ENCODE measurements around the gene CPXM2. TPM values are rescaled to one million over a fixed set of nuclear protein-coding genes. Genes with fewer than 3 reads are reported as not detected.

Gene CPXM2
- polyA plus RNA-seq, 1 of the 3 experiments (the other 2 are of a cell fraction) = not detected

- H3K9me3 ChIP-seq = no peaks in the 10 kb centered on the region
Observed at GRCh38 chr10:123795846-123796590, 95.6 kb downstream of the CPXM2 start.

More at GRCh38 chr10:123795846-123796590, 95.6 kb downstream of the CPXM2 start:
- no peak overlapping the region for H3K9ac ChIP-seq
- H3K27me3 ChIP-seq (ENCODE audit: insufficient read depth) = no peaks in the 10 kb centered on the region
- H4K20me1 ChIP-seq (ENCODE audit: insufficient read depth) = no peaks in the 10 kb centered on the region
- no peaks in the 10 kb centered on the region for H3K4me1 ChIP-seq (ENCODE audit: control insufficient read depth in 1 of 2, insufficient read depth in 2 of 2, low read depth in 1 of 2, low read length in 1 of 2)
- no peaks in the 10 kb centered on the region for H3K9me2 ChIP-seq
- 30% methylated on average over 9 of the region's 11 CpGs for WGBS (ENCODE audit: low lambda C conversion rate)
- H3K4me2 ChIP-seq = no peak overlapping the region
- no peak overlapping the region for H3K4me3 ChIP-seq (ENCODE audit: low read depth in 2 of 2, low read length in 1 of 2)
- no peak for DNase-seq
- CTCF ChIA-PET = no interaction called here
- H2AFZ ChIP-seq (ENCODE audit: low read depth) = no peak overlapping the region
- H3K27ac ChIP-seq (ENCODE audit: low read depth in 2 of 2, low read length in 1 of 2) = no peak overlapping the region
- H3K79me2 ChIP-seq (ENCODE audit: insufficient read depth) = no peaks in the 10 kb centered on the region
- no peaks in the 10 kb centered on the region for H3F3A ChIP-seq (replicated peaks; ENCODE audit: insufficient read depth)
- POLR2A ChIA-PET = no interaction called here
- no peaks in the 10 kb centered on the region for H3K36me3 ChIP-seq (replicated peaks in 1 of 2; ENCODE audit: control insufficient read depth in 1 of 2, insufficient read depth in 2 of 2, low read length in 1 of 2)
- TF ChIP-seq CHD2 (IDR thresholded peaks at IDR 0.05; ENCODE audit: low read length, partially characterized antibody) = no peak
- no peak for TF ChIP-seq TCF12 (IDR thresholded peaks at IDR 0.05)
- no peak for TF ChIP-seq FOXM1 (IDR thresholded peaks at IDR 0.05; ENCODE audit: low read depth)
- TF ChIP-seq CTCF (IDR thresholded peaks at IDR 0.05) = no peak
- TF ChIP-seq JUND (IDR thresholded peaks at IDR 0.05) = no peak
- no peak for TF ChIP-seq RCOR1 (IDR thresholded peaks at IDR 0.05; ENCODE audit: low read length)
- TF ChIP-seq GABPA (IDR thresholded peaks at IDR 0.05; ENCODE audit: low read depth) = no peak
- no peak for TF ChIP-seq RXRA (IDR thresholded peaks at IDR 0.05; ENCODE audit: borderline replicate concordance, low read depth)
- no peak for TF ChIP-seq TAF1 (IDR thresholded peaks at IDR 0.05; ENCODE audit: borderline replicate concordance, low read depth, low read length)
- no peak for TF ChIP-seq EZH2phosphoT487 (IDR thresholded peaks at IDR 0.05; ENCODE audit: borderline replicate concordance, low read depth)
- TF ChIP-seq FOSL2 (IDR thresholded peaks at IDR 0.05; ENCODE audit: borderline replicate concordance, low read depth) = no peak
- no peak for TF ChIP-seq IRF3 (IDR thresholded peaks at IDR 0.05; ENCODE audit: low read depth, low read length)
- no peak for TF ChIP-seq USF2 (IDR thresholded peaks at IDR 0.05; ENCODE audit: borderline replicate concordance, low read depth, low read length)
- no peak for TF ChIP-seq GATA2 (CRISPR knock-in tag; IDR thresholded peaks at IDR 0.05)
- TF ChIP-seq FOXJ3 (CRISPR knock-in tag; IDR thresholded peaks at IDR 0.05) = no peak

Data from SK-N-SH (cell line).